Measurements from ENCODE around the gene MED1.

MED1 gene

GRCh38 chr17:39365242-39365641, 85.8 kb downstream of the MED1 start:
- TF ChIP-seq, protein P1, sequence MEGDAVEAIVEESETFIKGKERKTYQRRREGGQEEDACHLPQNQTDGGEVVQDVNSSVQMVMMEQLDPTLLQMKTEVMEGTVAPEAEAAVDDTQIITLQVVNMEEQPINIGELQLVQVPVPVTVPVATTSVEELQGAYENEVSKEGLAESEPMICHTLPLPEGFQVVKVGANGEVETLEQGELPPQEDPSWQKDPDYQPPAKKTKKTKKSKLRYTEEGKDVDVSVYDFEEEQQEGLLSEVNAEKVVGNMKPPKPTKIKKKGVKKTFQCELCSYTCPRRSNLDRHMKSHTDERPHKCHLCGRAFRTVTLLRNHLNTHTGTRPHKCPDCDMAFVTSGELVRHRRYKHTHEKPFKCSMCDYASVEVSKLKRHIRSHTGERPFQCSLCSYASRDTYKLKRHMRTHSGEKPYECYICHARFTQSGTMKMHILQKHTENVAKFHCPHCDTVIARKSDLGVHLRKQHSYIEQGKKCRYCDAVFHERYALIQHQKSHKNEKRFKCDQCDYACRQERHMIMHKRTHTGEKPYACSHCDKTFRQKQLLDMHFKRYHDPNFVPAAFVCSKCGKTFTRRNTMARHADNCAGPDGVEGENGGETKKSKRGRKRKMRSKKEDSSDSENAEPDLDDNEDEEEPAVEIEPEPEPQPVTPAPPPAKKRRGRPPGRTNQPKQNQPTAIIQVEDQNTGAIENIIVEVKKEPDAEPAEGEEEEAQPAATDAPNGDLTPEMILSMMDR (IDR thresholded peaks at IDR 0.05; ENCODE audit: low read depth, low read length), result no peak
- DNase-seq (ENCODE audit: extremely low read depth, low read depth), result peak; percentile 49

DNA sequence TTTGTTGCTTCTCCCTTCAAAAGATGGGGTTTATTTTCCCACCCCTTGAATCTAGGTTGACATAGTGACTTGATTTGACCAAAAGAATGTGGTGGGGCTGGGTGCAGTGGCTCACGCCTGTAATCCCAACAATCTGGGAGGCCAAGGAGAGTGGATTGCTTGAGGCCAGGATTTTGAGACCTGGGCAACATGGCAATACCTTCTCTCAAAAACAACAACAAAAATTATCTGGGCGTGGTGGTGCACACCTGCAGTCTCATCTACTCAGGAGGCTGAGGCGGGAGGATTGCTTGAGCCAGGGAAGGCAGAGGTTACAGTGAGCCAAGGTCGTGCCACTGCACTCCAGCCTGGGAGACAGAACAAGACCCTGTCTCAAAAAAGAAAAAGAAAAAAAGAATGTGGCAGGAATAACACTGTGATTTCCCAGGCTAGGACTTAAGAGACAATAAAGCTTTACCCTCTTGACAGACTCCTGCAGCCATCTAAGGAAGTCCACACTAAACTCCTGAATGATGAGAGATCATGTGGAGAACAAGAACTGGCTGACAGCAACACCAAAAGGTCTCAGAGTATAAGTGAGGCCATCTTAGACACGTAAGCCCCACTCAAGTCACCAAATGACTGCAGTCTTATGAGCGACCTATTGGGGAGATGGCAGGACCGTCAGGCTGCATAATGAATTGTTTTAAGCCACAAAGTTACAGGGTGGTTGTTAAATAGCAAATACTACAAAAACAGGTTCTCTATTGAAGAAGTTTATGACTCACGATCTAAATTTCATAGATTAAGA, 86.6 kb downstream of the MED1 start:
- TF ChIP-seq, protein P1 (IDR thresholded peaks at IDR 0.05; ENCODE audit: low read depth, low read length), result no peak
- DNase-seq (ENCODE audit: extremely low read depth, low read depth), result no peak

GRCh38 chr17:39361064-39361463, 90.0 kb downstream of the MED1 start:
- TF ChIP-seq, protein P1 (IDR thresholded peaks at IDR 0.05; ENCODE audit: low read depth, low read length), result no peak
- no peak for DNase-seq (ENCODE audit: extremely low read depth, low read depth)

DNA sequence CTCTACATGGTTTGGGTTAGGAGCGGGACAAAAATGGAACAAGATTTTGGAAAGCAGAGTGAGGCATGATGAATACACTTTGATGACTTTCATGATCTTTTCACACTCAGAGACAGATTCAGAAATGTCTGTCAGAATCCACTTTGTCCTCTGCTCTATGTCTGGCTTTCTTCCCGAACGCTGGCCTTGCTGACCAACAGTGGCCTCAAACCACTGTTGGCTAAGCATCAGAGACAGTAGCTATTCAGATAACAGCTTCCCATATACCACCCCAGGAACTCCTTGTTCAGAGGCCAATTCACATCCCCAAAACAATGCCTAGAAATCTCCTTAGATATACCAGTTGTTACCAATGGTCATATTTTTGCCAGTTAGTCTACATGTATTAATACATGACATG, 90.5 kb downstream of the MED1 start:
- TF ChIP-seq, protein P1 (IDR thresholded peaks at IDR 0.05; ENCODE audit: low read depth, low read length), result no peak
- no peak for DNase-seq (ENCODE audit: extremely low read depth, low read depth)

DNA sequence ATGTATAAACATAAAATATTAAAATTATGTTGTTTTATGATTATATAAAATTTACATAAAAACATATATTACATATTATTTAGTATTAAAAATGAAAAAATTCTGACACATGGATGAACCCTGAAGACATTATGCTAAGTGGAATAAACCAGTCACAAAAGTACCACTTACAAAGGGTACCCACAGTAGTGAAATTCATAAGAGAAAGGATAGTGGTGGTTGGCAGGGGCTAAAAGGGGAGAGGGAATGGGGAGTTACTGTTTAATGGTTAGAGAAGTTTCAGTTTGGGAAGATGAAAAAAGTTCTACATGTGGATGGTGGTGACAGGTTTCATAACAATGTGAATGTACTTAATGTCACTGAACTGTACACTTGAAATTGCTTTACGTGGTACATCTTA, 91.1 kb downstream of the MED1 start:
- TF ChIP-seq, protein P1 (IDR thresholded peaks at IDR 0.05; ENCODE audit: low read depth, low read length), result no peak
- no peak for DNase-seq (ENCODE audit: extremely low read depth, low read depth)

DNA sequence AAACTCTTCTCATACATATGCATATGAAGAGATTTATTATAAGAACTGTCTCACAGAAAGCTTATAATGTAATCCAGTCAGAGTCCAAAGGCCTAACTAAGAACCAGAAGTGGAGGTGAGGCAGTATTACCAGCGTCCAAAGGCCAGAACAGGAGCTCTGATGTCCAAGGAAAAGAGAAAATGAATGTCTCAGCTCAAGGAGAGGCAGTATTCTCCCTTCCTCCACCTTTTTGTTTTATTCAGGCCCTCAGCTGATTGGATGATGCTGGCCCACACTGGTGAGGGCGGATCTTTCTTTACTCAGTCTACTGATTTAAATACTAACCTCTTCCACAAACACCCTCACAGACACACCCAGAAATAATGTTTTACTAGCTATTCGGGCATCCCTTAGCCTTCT, 93.1 kb downstream of the MED1 start:
- TF ChIP-seq, protein P1 (IDR thresholded peaks at IDR 0.05; ENCODE audit: low read depth, low read length), result no peak
- DNase-seq (ENCODE audit: extremely low read depth, low read depth), result no peak

GRCh38 chr17:39357488-39357887, 93.6 kb downstream of the MED1 start:
- TF ChIP-seq, protein P1 (IDR thresholded peaks at IDR 0.05; ENCODE audit: low read depth, low read length), result no peak
- no peak for DNase-seq (ENCODE audit: extremely low read depth, low read depth)
